OCI-LY7 (cell line): ENCODE measurements around the gene ARHGEF11. TPM values are rescaled to one million over a fixed set of nuclear protein-coding genes. Genes with fewer than 3 reads are reported as not detected.
"Not testable (repeated sequence)": the region's sequence is repeated elsewhere in the genome, so short reads cannot be mapped to it uniquely, and the experiment has no call there.

ENCODE experiments used
- BruUV-seq: library from RNA; stranded (reverse); fragments of 400-500 nt; replicated peaks from 2 replicates; lab custom pipeline; 2021; lab: Mats Ljungman, UMichigan
- CTCF ChIA-PET: fragments of 300-600 bp; sonication (Branson Sonifier 250); formaldehyde crosslinking; loops from one replicate; lab custom pipeline; 2022; ENCODE audit warnings: antibody characterized with exemption; ENCODE audit not compliant: unreplicated experiment; lab: Charles Lee
- POLR2A ChIA-PET: fragments of 300-600 bp; sonication (Branson Sonifier 250); formaldehyde crosslinking; loops from one replicate; lab custom pipeline; 2022; ENCODE audit warnings: antibody characterized with exemption; lab: Charles Lee
- DNase-seq: peaks from one replicate; pipeline ENCODE4 v3.0.0-alpha.2; 2015; ENCODE audit warnings: low spot score
- H2AFZ ChIP-seq: fragments of 200-600 bp; sonication (generic), shearing (Covaris generic); 2 replicates; pipeline ENCODE4 v1.6.1; 2014; ENCODE audit warnings: mild to moderate bottlenecking, antibody characterized with exemption, low read length, moderate library complexity
- H3K27ac ChIP-seq: fragments of 200-600 bp; sonication (generic); 2 replicates; pipeline ENCODE4 v1.5.1; 2014; ENCODE audit warnings: mixed run types, low read depth, mild to moderate bottlenecking, moderate library complexity, low read length, inconsistent platforms; ENCODE audit not compliant: poor library complexity, severe bottlenecking
- H3K36me3 ChIP-seq: fragments of 200-600 bp; sonication (generic); 2 replicates; pipeline ENCODE4 v1.6.1; 2014; ENCODE audit warnings: mild to moderate bottlenecking, antibody characterized with exemption, low read length, moderate library complexity, mixed read lengths; ENCODE audit not compliant: insufficient read depth
- H3K4me1 ChIP-seq: fragments of 200-600 bp; sonication (generic); 2 replicates; pipeline ENCODE4 v1.5.1; 2014; ENCODE audit warnings: mild to moderate bottlenecking, low read length; ENCODE audit not compliant: insufficient read depth, poor library complexity, severe bottlenecking
- H3K4me2 ChIP-seq: fragments of 200-600 bp; sonication (generic); 2 replicates; pipeline ENCODE4 v1.6.1; 2014; ENCODE audit warnings: mild to moderate bottlenecking, low read length
- H3K4me3 ChIP-seq: fragments of 200-600 bp; sonication (generic); 2 replicates; pipeline ENCODE4 v1.5.1; 2014; ENCODE audit warnings: mild to moderate bottlenecking, low read depth, low read length; ENCODE audit not compliant: poor library complexity, severe bottlenecking
- H3K79me2 ChIP-seq: fragments of 200-600 bp; sonication (generic); 2 replicates; pipeline ENCODE4 v1.6.1; 2016; ENCODE audit warnings: low read depth, mild to moderate bottlenecking, low read length, moderate library complexity, mixed read lengths; ENCODE audit not compliant: insufficient read depth
- H3K9me2 ChIP-seq: fragments of 200-600 bp; sonication (generic); 2 replicates; pipeline ENCODE4 v1.6.1; 2016; ENCODE audit warnings: mild to moderate bottlenecking, low read length, mixed read lengths; ENCODE audit not compliant: insufficient read depth
- H3K9me3 ChIP-seq: fragments of 200-600 bp; sonication (generic); 2 replicates; pipeline ENCODE4 v1.6.1; 2014; ENCODE audit warnings: mild to moderate bottlenecking, mixed run types, low read length, mixed read lengths
- H4K20me1 ChIP-seq: fragments of 200-600 bp; sonication (generic); 2 replicates; pipeline ENCODE4 v1.6.1; 2014; ENCODE audit warnings: mild to moderate bottlenecking, antibody characterized with exemption, low read length, moderate library complexity, mixed read lengths; ENCODE audit not compliant: insufficient read depth
- EZH2phosphoT487 ChIP-seq: fragments of 200-600 bp; sonication (generic); IDR thresholded peaks from 2 replicates; pipeline ENCODE4 v1.6.1; 2018; ENCODE audit warnings: low read depth, borderline replicate concordance, mild to moderate bottlenecking, mixed run types, antibody characterized with exemption, low read length, moderate library complexity, mixed read lengths
- intact Hi-C: fragments of 100-400 bp; cut with micrococcal nuclease; formaldehyde crosslinking; loops from one replicate; pipeline ENCODE4 v1.10.0; 2022; ENCODE audit not compliant: unreplicated experiment
- total RNA-seq, 2 experiments: library from RNA; depleted of rRNA in 1 of 2; stranded (reverse); fragments of >200 nt in 1 of 2; shearing (Covaris generic) in 1 of 2; gene quantifications; 2 replicates each; pipeline ENCODE4 v1.2.3, GENCODE V29; 2014 to 2022
- TF ChIP-seq, protein P1 (sequence below): fragments of 200-600 bp; sonication (generic); conservative IDR thresholded peaks from 2 replicates; pipeline ENCODE4 v1.5.1; 2014; ENCODE audit warnings: mild to moderate bottlenecking, antibody characterized with exemption, low read length, moderate library complexity, mixed read lengths

ARHGEF11 gene
- total RNA-seq, 2 experiments from 2014 or later = 1.5 to 3.4 TPM

DNA sequence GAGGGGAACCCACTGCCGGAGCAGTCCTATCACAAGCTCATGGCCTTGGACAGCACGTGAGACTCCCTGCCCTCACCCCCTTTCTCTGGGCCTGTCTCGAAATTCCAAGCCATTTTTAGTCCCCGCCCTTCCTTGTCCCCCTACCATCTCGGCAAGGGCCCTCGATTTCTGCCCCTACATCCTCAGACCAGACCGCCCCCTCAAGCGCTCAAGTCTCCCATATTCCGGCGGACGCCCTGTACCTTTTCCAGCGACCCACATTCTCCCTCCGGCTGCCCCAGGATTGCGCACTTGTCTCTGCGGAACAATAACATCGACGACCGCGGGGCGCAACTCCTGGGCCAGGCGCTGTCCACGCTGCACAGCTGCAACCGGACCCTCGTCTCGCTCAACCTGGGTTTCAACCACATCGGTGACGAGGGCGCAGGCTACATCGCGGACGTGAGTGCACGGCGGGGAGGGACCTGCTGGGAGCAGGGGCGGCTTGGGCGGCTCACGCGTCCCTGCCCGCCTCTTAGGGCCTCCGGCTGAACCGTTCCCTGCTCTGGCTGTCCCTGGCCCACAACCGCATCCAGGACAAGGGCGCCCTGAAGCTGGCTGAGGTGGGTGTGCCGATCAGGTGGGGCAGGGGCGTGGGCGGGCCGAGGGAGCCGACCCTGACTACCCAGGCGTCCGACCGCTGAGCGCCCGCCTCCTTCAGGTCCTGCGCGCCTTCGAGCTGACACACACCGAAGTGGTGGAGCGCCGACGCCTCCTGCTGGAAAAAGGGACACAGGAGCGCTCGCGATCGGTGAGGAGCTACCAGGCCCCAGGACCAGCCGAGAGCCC lies 118.1 kb downstream of the ARHGEF11 start:
- no peak for DNase-seq
- H3K4me2 ChIP-seq = no peak overlapping the region
- no peaks in the 10 kb centered on the region for H3K9me3 ChIP-seq
- H2AFZ ChIP-seq = no peak overlapping the region
- no peak for TF ChIP-seq EZH2phosphoT487
- TF ChIP-seq, protein P1, sequence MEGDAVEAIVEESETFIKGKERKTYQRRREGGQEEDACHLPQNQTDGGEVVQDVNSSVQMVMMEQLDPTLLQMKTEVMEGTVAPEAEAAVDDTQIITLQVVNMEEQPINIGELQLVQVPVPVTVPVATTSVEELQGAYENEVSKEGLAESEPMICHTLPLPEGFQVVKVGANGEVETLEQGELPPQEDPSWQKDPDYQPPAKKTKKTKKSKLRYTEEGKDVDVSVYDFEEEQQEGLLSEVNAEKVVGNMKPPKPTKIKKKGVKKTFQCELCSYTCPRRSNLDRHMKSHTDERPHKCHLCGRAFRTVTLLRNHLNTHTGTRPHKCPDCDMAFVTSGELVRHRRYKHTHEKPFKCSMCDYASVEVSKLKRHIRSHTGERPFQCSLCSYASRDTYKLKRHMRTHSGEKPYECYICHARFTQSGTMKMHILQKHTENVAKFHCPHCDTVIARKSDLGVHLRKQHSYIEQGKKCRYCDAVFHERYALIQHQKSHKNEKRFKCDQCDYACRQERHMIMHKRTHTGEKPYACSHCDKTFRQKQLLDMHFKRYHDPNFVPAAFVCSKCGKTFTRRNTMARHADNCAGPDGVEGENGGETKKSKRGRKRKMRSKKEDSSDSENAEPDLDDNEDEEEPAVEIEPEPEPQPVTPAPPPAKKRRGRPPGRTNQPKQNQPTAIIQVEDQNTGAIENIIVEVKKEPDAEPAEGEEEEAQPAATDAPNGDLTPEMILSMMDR = no peak
- H3K9me2 ChIP-seq = no peaks in the 10 kb centered on the region
- H3K4me3 ChIP-seq = no peak overlapping the region
- BruUV-seq = no TSS peak
- H3K4me1 ChIP-seq = no peaks in the 10 kb centered on the region
- H4K20me1 ChIP-seq = no peaks in the 10 kb centered on the region
- no peaks in the 10 kb centered on the region for H3K36me3 ChIP-seq
- no peaks in the 10 kb centered on the region for H3K79me2 ChIP-seq
- ChIA-PET CTCF (no interaction called here), POLR2A (no interaction called here)
- H3K27ac ChIP-seq = no peak overlapping the region
- intact Hi-C loops = no loop called here

DNA sequence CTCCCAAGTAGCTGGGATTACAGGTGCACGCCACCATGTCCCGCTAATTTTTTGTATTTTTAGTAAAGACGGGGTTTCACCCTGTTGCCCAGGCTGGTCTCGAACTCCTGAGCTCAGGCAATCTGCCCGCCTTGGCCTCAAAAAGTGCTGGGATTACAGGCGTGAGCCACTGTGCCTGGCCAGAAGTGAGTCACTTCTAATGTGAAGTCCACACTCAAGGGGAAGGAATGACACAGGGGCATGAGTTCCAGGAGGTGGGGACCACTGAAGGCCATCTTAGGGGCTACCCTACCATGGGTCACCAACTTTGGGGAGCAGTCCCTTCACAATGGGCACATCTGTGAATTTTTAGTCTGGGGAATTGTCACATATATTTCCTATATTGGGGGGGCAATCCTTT lies 118.8 kb downstream of the ARHGEF11 start:
- H3K9me2 ChIP-seq, H3K4me2 ChIP-seq, H3K27ac ChIP-seq, H3K36me3 ChIP-seq, H4K20me1 ChIP-seq, H3K9me3 ChIP-seq, POLR2A ChIA-PET, BruUV-seq, H3K79me2 ChIP-seq, intact Hi-C loops, CTCF ChIA-PET, H2AFZ ChIP-seq, DNase-seq, H3K4me3 ChIP-seq, H3K4me1 ChIP-seq: not testable (repeated sequence)

DNA sequence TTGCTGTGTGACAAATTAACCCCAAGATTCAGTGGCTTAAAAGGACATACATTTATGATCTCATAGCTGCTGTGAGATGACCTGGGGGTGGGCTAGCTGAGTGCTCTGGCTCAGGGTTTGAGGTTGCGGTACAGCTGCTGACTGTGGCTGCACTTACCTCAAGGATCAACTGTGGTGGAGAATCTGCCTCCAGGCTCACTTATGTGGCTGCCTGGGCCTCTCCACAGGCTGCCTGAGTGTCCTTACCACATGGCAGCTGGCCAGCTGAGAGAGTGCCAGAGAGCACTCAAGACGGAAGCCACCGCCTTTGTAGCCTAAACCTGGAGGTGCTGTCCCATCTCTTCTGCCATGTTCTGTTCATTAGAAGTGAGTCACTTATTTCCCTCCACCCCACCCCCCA lies 119.4 kb downstream of the ARHGEF11 start:
- no peaks in the 10 kb centered on the region for H3K79me2 ChIP-seq
- no peaks in the 10 kb centered on the region for H3K4me1 ChIP-seq
- no TSS peak for BruUV-seq
- no peak overlapping the region for H3K4me2 ChIP-seq
- no peak overlapping the region for H3K27ac ChIP-seq
- ChIA-PET CTCF (no interaction called here), POLR2A (interaction anchor here (0.5 to 0.8 kb wide), 2 partner anchors 10 to 33 kb away, joined by 3 to 4 read pairs; no protein-coding TSS in a partner anchor)
- H2AFZ ChIP-seq = no peak overlapping the region
- intact Hi-C loops = no loop called here
- H3K36me3 ChIP-seq = no peaks in the 10 kb centered on the region
- H3K9me2 ChIP-seq = no peaks in the 10 kb centered on the region
- no peak for DNase-seq
- no peaks in the 10 kb centered on the region for H4K20me1 ChIP-seq
- H3K4me3 ChIP-seq = no peak overlapping the region
- H3K9me3 ChIP-seq = no peaks in the 10 kb centered on the region
- TF ChIP-seq, protein P1 = no peak
- no peak for TF ChIP-seq EZH2phosphoT487
